ENCODE measurements around the gene KCNIP1. TPM values are rescaled to one million over a fixed set of nuclear protein-coding genes. Genes with fewer than 3 reads are reported as not detected.

The KCNIP1 gene
- total and polyA plus RNA-seq, 2 of the 8 experiments (the other 6 are each of a cell fraction or from before 2014, with no cell fraction given): 0.52 to 0.83 TPM

- Histone ChIP-seq H2BK12ac (ENCODE audit: low read depth, low read length) (no peak overlapping the region), H3K4me2 (ENCODE audit: insufficient read depth in 1 of 2, low read depth in 2 of 2, low read length in 2 of 2) (no peak overlapping the region), H2BK5ac (ENCODE audit: low read depth, low read length) (no peak overlapping the region), H2AFZ (ENCODE audit: low read length) (no peak overlapping the region), H3K56ac (replicated peaks; ENCODE audit: insufficient read length, low read depth, low read length) (no peak overlapping the region), H3K4ac (replicated peaks; ENCODE audit: insufficient read length, low read depth, low read length) (no peak overlapping the region), H3K79me1 (ENCODE audit: low read depth, low read length) (no peaks in the 10 kb centered on the region), H3K23ac (ENCODE audit: insufficient read length) (no peak overlapping the region), H4K20me1 (replicated peaks in 1 of 2; ENCODE audit: control insufficient read depth in 1 of 2, insufficient read depth in 2 of 2, low read length in 2 of 2) (no peaks in the 10 kb centered on the region), H3K14ac (ENCODE audit: insufficient read length) (no peak overlapping the region), H4K8ac (ENCODE audit: extremely low read depth, insufficient read depth, low read length) (no peak overlapping the region), H3K4me3 (ENCODE audit: extremely low read depth in 1 of 4, insufficient read depth in 2 of 4, low read depth in 3 of 4, low read length in 4 of 4) (no peak overlapping the region), H3K27me3 (replicated peaks in 1 of 4; ENCODE audit: control insufficient read depth in 3 of 4, extremely low read depth in 1 of 4, insufficient read depth in 3 of 4, low read length in 3 of 4) (no peaks in the 10 kb centered on the region; a peak in 1 of 7 replicates), H4K5ac (ENCODE audit: insufficient read length, low read depth, low read length) (no peak overlapping the region), H3K9me3 (ENCODE audit: insufficient read depth in 2 of 2, low read depth in 1 of 2, low read length in 1 of 2) (no peaks in the 10 kb centered on the region), H3K36me3 (ENCODE audit: control insufficient read depth in 2 of 4, insufficient read depth in 4 of 4, low read length in 3 of 4) (no peaks in the 10 kb centered on the region), H3K27ac (ENCODE audit: low read depth, low read length) (no peak overlapping the region), H4K91ac (replicated peaks; ENCODE audit: insufficient read length, low read length) (no peak overlapping the region), H2BK20ac (ENCODE audit: low read length) (no peak overlapping the region), H3K9ac (replicated peaks in 1 of 4; ENCODE audit: extremely low read depth in 1 of 4, low read depth in 3 of 4, low read length in 3 of 4) (no peak overlapping the region), H3K18ac (ENCODE audit: extremely low read depth, low read length) (no peak overlapping the region), H3K23me2 (ENCODE audit: low read depth, low read length) (no peaks in the 10 kb centered on the region), H3K79me2 (ENCODE audit: control insufficient read depth in 1 of 2, insufficient read depth in 2 of 2, low read length in 2 of 2) (no peaks in the 10 kb centered on the region), H2BK120ac (replicated peaks; ENCODE audit: low read depth, low read length) (no peak overlapping the region), H3K4me1 (replicated peaks in 1 of 4; ENCODE audit: control insufficient read depth in 3 of 4, insufficient read depth in 4 of 4, low read length in 3 of 4) (peaks cover 0 to 4% (median 2%) of the 10 kb centered on the region in 4 experiments; a peak in 2 of 7 replicates), H2AK5ac (ENCODE audit: low read depth, low read length) (no peak overlapping the region), H2BK15ac (ENCODE audit: low read length) (no peak overlapping the region)
- POLR2A ChIA-PET (ENCODE audit: partially characterized antibody): interaction anchor here (1.0 kb wide), 1 partner anchor 24 kb away, joined by 3 read pairs; no protein-coding TSS in a partner anchor
- WGBS, 2 experiments (ENCODE audit: extremely low coverage in 1 of 2, insufficient coverage in 1 of 2, insufficient read length in 1 of 2, insufficient replicate concordance in 2 of 2, low coverage in 1 of 2, low lambda C conversion rate in 2 of 2, missing lambda C conversion rate in 1 of 2): 86% methylated on average over 5 of the region's 5 CpGs; no CpG with 5 or more reads in 1 of the 2 experiments
- DNase-seq (ENCODE audit: low read depth in 1 of 2, low spot score in 2 of 2): no peak
- no peak for FAIRE-seq
- CTCF ChIA-PET (ENCODE audit: partially characterized antibody): interaction anchor here (1.0 to 1.9 kb wide), 4 partner anchors 13 to 39 kb away, joined by 3 read pairs; no protein-coding TSS in a partner anchor
- TF ChIP-seq SP1 (IDR thresholded peaks at IDR 0.05; ENCODE audit: low read depth, low read length) (no peak), CREB1 (IDR thresholded peaks at IDR 0.05) (no peak)
Observed at GRCh38 chr5:170533383-170533782, 29.6 kb downstream of the KCNIP1 start.

All from H1 (cell line).